Tibial nerve (tissue), 4 donors: ENCODE results near the gene NTRK3. TPM values are rescaled to one million over a fixed set of nuclear protein-coding genes. Genes with fewer than 3 reads are reported as not detected.

Experiments used
- DNase-seq, 2 donors: peaks; one replicate each; pipeline ENCODE4 v3.0.0-alpha.2; 2019; ENCODE audit warnings: low spot score in 2 of 2
- H3K27ac ChIP-seq, 4 donors: fragments of 200-600 bp; sonication (generic) in 3 of 4; one replicate each; pipeline ENCODE4 v1.5.1; 2017 to 2019; ENCODE audit warnings: mild to moderate bottlenecking in 1 of 4
- H3K27me3 ChIP-seq, 2 donors: fragments of 200-600 bp; sonication (generic) in 1 of 2; one replicate each; pipeline versions ENCODE4 v1.5.1 to v1.6.0; 2017 to 2019
- H3K36me3 ChIP-seq, 3 donors: fragments of 200-600 bp; sonication (generic); one replicate each; pipeline ENCODE4 v1.5.1; 2018 to 2019
- H3K4me1 ChIP-seq, 4 donors: fragments of 200-600 bp; sonication (generic) in 3 of 4; one replicate each; pipeline ENCODE4 v1.5.1; 2017 to 2019
- H3K4me3 ChIP-seq, 4 donors: fragments of 200-600 bp; sonication (generic) in 3 of 4; one replicate each; pipeline ENCODE4 v1.5.1; 2017 to 2019; ENCODE audit warnings: mild to moderate bottlenecking in 1 of 4, moderate library complexity in 1 of 4
- H3K9me3 ChIP-seq, 4 donors: fragments of 200-600 bp; sonication (generic) in 3 of 4; one replicate each; pipeline ENCODE4 v1.5.1; 2017 to 2019
- CTCF ChIP-seq, 5 experiments: fragments of 200-600 bp in 3 of 5; fragments of 450-650 bp in 2 of 5; sonication (generic) in 3 of 5; IDR thresholded peaks; one replicate each; pipeline ENCODE4 v1.5.1; 2016 to 2019; ENCODE audit warnings: antibody characterized with exemption in 5 of 5, mild to moderate bottlenecking in 3 of 5, moderate library complexity in 2 of 5
- EP300 ChIP-seq, 2 donors: sonication (generic); formaldehyde crosslinking; IDR thresholded peaks; one replicate each; pipeline ENCODE4 v1.6.1; 2017; ENCODE audit warnings: antibody characterized with exemption in 2 of 2, mild to moderate bottlenecking in 1 of 2
- POLR2A ChIP-seq, 2 donors: fragments of 450-650 bp; IDR thresholded peaks; one replicate each; pipeline ENCODE4 v1.6.1; 2017; ENCODE audit warnings: antibody characterized with exemption in 2 of 2, mild to moderate bottlenecking in 2 of 2, moderate library complexity in 2 of 2
- WGBS, 2 donors: methylation state at CpG; one replicate each; pipeline ENCODE4 v1.1.5; 2018; 5-methylcytosine and 5-hydroxymethylcytosine counted together
- total RNA-seq, 4 donors: library from RNA; depleted of rRNA; stranded (reverse); fragments of >200 nt; gene quantifications; one replicate each; pipeline ENCODE4 v1.1.0, GENCODE V29; 2016

Gene NTRK3
- total RNA-seq, 4 donors from 2014 or later: 53.4 to 85.9 (median 83.6) TPM

GRCh38 chr15:88161636-88162035 lies 94.9 kb downstream of the NTRK3 start:
- H3K4me3 ChIP-seq: no peak overlapping the region
- no peaks in the 10 kb centered on the region for H3K27me3 ChIP-seq
- DNase-seq: no peak
- 66 to 71% methylated on average over 2 of the region's 2 CpGs for WGBS, 2 donors
- TF ChIP-seq EP300 (IDR thresholded peaks at IDR 0.05) (no peak), CTCF (IDR thresholded peaks at IDR 0.05) (no peak), POLR2A (IDR thresholded peaks at IDR 0.05) (no peak)
- H3K9me3 ChIP-seq: no peaks in the 10 kb centered on the region
- H3K27ac ChIP-seq: no peak overlapping the region
- H3K36me3 ChIP-seq: no peaks in the 10 kb centered on the region
- no peaks in the 10 kb centered on the region for H3K4me1 ChIP-seq

- TF ChIP-seq CTCF (IDR thresholded peaks at IDR 0.05): no peak
- no peak for TF ChIP-seq EP300 (IDR thresholded peaks at IDR 0.05)
- WGBS, 2 donors: 64 to 66% methylated on average over 2 of the region's 2 CpGs
- no peak overlapping the region for H3K27ac ChIP-seq
Measured at GRCh38 chr15:88155310-88155709, 101.2 kb downstream of the NTRK3 start.

GRCh38 chr15:88152672-88153071 lies 103.9 kb downstream of the NTRK3 start:
- Histone ChIP-seq H3K9me3 (peaks cover 0 to under 1% (median 0%) of the 10 kb centered on the region in 4 donors), H3K27ac (no peak overlapping the region), H3K4me3 (no peak overlapping the region), H3K36me3 (peaks cover 0 to 17% (median 0%) of the 10 kb centered on the region in 3 donors), H3K4me1 (peaks cover 0 to 10% (median 0%) of the 10 kb centered on the region in 4 donors), H3K27me3 (no peaks in the 10 kb centered on the region)
- DNase-seq: no peak
- TF ChIP-seq POLR2A (IDR thresholded peaks at IDR 0.05): no peak
- TF ChIP-seq EP300 (IDR thresholded peaks at IDR 0.05): no peak
- no peak for TF ChIP-seq CTCF (IDR thresholded peaks at IDR 0.05)
- 83 to 84% methylated on average over 3 of the region's 3 CpGs for WGBS, 2 donors

More at GRCh38 chr15:88155310-88155709, 101.2 kb downstream of the NTRK3 start:
- Histone ChIP-seq H3K27me3 (no peaks in the 10 kb centered on the region), H3K36me3 (no peaks in the 10 kb centered on the region), H3K9me3 (no peaks in the 10 kb centered on the region), H3K4me1 (peaks cover 0 to 7% (median 0%) of the 10 kb centered on the region in 4 donors), H3K4me3 (no peak overlapping the region)
- no peak for DNase-seq

GRCh38 chr15:88147760-88148159 lies 108.8 kb downstream of the NTRK3 start:
- no peaks in the 10 kb centered on the region for H3K27me3 ChIP-seq
- WGBS, 2 donors: 57 to 59% methylated on average over 4 of the region's 4 CpGs
- H3K27ac ChIP-seq: no peak overlapping the region
- H3K36me3 ChIP-seq: peaks cover 0 to 66% (median 0%) of the 10 kb centered on the region in 3 donors
- peaks cover 0 to 5% (median 0%) of the 10 kb centered on the region in 4 donors for H3K9me3 ChIP-seq
- DNase-seq: no peak
- no peak overlapping the region for H3K4me3 ChIP-seq
- H3K4me1 ChIP-seq: peaks cover 0 to 10% (median 0%) of the 10 kb centered on the region in 4 donors
- no peak for TF ChIP-seq CTCF (IDR thresholded peaks at IDR 0.05)
- TF ChIP-seq POLR2A (IDR thresholded peaks at IDR 0.05): no peak
- no peak for TF ChIP-seq EP300 (IDR thresholded peaks at IDR 0.05)

- Histone ChIP-seq H3K27ac (no peak overlapping the region), H3K27me3 (no peaks in the 10 kb centered on the region), H3K9me3 (peaks cover 0 to 5% (median 0%) of the 10 kb centered on the region in 4 donors), H3K36me3 (peaks cover 0 to 80% (median 0%) of the 10 kb centered on the region in 3 donors), H3K4me1 (peaks cover 0 to 1% (median 0%) of the 10 kb centered on the region in 4 donors), H3K4me3 (no peak overlapping the region)
- WGBS, 2 donors: 88 to 90% methylated on average over 7 of the region's 7 CpGs
- no peak for DNase-seq
- no peak for TF ChIP-seq EP300 (IDR thresholded peaks at IDR 0.05)
- TF ChIP-seq POLR2A (IDR thresholded peaks at IDR 0.05): no peak
- no peak for TF ChIP-seq CTCF (IDR thresholded peaks at IDR 0.05)
Measured at GRCh38 chr15:88144921-88145653, 111.5 kb downstream of the NTRK3 start.
